Measurements from ENCODE around the gene HIVEP3.
"Not testable (repeated sequence)": the region's sequence is repeated elsewhere in the genome, so short reads cannot be mapped to it uniquely, and the experiment has no call there.

The HIVEP3 gene

DNA sequence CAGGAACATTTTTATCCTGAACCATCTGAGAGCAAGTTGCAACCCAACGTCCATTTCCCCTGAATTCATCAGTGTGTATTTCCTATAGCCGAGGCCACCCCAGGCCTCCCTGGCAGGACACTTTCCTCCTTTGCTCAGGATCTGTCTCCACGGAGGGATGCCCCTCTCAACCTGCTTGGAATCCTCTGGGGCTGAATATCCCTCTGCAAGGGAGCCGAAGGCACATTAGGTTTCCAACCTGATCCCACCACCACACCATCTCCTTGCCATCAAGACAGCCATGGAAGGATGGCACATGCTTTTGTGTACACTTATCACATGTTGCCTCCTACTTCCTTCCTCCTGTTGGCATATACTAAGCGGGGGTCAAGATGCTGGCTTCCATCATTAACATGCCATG, 359.4 kb downstream of the HIVEP3 start:
- Histone ChIP-seq H3K9me3 (ENCODE audit: control insufficient read depth, insufficient read depth, low read length) (no peaks in the 10 kb centered on the region), H3K27ac (ENCODE audit: low read depth, low read length) (no peak overlapping the region), H3K36me3 (ENCODE audit: control insufficient read depth, insufficient read depth, low read length) (no peaks in the 10 kb centered on the region), H3K4me3 (ENCODE audit: low read depth, low read length) (no peak overlapping the region), H3K4me1 (ENCODE audit: control insufficient read depth, insufficient read depth, low read length) (no peaks in the 10 kb centered on the region), H3K9ac (ENCODE audit: low read depth, low read length) (no peak overlapping the region), H3K27me3 (ENCODE audit: control insufficient read depth, insufficient read depth, low read length) (no peaks in the 10 kb centered on the region)

DNA sequence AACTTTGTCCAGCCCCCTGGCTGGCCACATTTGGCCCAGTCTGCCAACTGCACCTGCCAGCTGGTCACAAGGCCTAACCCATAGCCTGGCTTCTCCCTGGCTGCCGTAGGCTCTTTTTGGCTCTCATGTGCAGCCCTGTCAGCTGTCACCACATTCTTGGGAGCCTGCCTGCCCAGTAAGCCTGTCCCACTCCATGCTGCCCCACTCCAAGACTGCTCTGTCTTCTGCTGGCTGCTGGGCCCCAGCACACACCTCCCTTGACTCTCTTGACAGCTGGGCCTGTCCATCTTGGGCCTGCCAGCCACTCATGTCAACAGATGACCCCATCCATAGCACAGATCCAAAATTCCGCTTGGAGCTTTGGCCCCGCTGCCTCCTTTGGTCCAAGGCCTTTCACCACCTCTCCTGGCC, 360.0 kb downstream of the HIVEP3 start:
- Histone ChIP-seq H3K9ac (ENCODE audit: low read depth, low read length) (no peak overlapping the region), H3K9me3 (ENCODE audit: control insufficient read depth, insufficient read depth, low read length) (no peaks in the 10 kb centered on the region), H3K4me3 (ENCODE audit: low read depth, low read length) (no peak overlapping the region), H3K4me1 (ENCODE audit: control insufficient read depth, insufficient read depth, low read length) (no peaks in the 10 kb centered on the region), H3K27ac (ENCODE audit: low read depth, low read length) (no peak overlapping the region), H3K36me3 (ENCODE audit: control insufficient read depth, insufficient read depth, low read length) (no peaks in the 10 kb centered on the region), H3K27me3 (ENCODE audit: control insufficient read depth, insufficient read depth, low read length) (no peaks in the 10 kb centered on the region)

DNA sequence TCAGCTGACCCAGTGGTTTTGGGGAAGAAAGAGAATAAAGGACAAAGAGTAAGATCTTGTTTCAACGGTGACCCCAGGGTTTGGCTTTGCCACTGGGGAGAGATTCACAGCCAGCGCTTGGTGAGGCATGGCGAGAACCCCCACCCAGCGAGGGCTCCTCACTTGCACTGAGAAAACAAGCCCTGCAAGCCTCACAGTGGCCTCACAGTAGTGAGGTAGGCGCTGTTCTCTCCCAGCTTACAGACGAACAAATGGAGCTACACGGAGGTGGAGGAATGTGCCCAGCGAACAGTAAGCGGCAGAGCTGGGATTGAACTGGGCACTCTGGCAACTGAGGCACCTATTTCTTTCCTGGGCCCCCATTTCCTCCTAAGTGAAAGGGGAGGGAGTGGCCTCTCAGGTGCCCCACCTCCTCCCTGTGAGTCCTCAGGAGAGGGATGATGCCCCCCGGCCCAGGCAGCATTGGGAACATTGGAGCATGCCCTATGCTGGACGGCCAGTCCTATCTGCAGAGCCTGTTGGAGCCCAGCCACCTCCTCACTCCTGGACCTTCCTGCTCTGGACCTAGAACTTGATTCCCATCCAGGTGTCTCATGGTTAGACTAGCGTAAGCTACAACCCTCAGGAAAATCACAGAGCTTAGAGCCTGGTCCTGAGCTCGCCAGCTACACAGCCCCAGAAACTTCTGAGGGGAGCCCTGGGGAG, 360.8 kb downstream of the HIVEP3 start:
- Histone ChIP-seq H3K36me3 (ENCODE audit: control insufficient read depth, insufficient read depth, low read length) (no peaks in the 10 kb centered on the region), H3K27ac (ENCODE audit: low read depth, low read length) (no peak overlapping the region), H3K9me3 (ENCODE audit: control insufficient read depth, insufficient read depth, low read length) (no peaks in the 10 kb centered on the region), H3K27me3 (ENCODE audit: control insufficient read depth, insufficient read depth, low read length) (no peaks in the 10 kb centered on the region), H3K9ac (ENCODE audit: low read depth, low read length) (no peak overlapping the region), H3K4me1 (ENCODE audit: control insufficient read depth, insufficient read depth, low read length) (no peaks in the 10 kb centered on the region), H3K4me3 (ENCODE audit: low read depth, low read length) (no peak overlapping the region)

DNA sequence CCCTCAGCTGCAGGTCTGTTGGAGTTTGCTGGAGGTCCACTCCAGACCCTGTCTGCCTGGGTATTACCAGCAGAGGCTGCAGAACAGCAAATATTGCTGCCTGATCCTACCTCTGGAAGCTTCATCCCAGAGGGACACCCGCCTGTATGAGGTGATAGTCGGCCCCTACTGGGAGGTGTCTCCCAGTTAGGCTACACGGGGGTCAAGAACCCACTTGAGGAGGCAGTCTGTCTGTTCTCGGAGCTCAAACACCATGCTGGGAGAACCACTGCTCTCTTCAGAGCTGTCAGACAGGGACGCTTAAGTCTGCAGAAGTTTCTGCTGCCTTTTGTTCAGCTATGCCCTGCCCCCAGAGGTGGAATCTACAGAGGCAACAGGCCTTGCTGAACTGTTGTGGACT, 364.0 kb downstream of the HIVEP3 start:
- not testable (repeated sequence) for H3K4me3 ChIP-seq (ENCODE audit: low read depth, low read length); H3K4me1 ChIP-seq (ENCODE audit: control insufficient read depth, insufficient read depth, low read length); H3K9me3 ChIP-seq (ENCODE audit: control insufficient read depth, insufficient read depth, low read length); H3K27ac ChIP-seq (ENCODE audit: low read depth, low read length); H3K9ac ChIP-seq (ENCODE audit: low read depth, low read length); H3K36me3 ChIP-seq (ENCODE audit: control insufficient read depth, insufficient read depth, low read length); H3K27me3 ChIP-seq (ENCODE audit: control insufficient read depth, insufficient read depth, low read length)

DNA sequence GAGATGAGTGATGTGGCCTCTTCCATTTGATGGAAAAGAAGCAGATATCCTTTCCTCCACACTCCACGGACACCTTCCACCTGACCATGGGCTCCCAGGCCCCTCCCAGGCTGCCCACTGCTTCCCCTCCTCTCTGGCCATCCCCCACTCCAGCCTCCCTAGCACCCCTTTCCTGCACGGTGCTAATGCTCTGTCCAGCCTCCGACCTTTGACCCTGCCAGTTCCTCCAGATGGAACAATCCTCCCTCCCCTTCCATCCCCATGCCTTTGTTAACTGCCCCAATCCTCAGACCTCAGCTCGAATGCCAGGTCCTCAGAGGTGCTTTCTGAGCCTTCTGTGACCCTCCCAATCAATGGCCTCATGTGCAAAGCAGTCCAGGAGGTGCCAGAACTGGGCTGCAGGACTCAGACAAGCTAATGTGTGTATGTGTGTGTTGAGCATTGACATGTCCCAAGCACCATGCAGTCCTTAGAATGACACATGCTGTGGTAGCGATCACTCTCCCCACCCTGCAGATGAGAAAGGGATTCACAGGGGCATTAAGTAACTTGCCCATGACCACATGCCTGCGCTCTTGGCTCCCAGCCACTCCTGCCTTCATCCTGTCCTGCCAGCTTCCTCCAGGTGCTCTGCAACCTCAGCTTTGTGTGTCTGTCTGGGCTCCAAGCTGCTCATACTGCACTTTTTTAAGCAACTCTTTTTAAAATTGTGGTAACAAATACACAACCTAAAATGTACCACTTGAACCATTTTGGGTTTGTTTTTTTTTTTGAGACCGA, 370.8 kb downstream of the HIVEP3 start:
- H3K36me3 ChIP-seq (ENCODE audit: control insufficient read depth, insufficient read depth, low read length): no peaks in the 10 kb centered on the region

DNA sequence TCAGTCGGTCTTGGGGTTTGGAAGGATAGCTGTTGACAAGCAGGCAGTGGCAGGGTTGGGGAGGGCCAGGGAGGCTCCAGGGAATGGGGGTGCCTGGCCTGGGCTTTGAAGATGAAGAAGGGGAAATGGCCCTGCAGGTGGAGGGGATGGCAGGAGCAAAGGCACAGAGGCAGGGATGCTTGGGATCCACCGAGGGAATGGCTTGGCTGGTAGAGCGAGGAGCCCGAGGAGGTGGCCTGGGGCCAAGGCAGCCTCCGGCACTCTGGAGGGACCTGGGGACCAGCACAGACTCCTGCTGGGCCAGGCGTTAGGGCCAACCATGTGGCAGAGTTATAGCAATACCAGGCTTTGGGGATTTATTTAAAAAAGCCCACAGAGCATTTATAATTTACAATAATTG, 371.4 kb downstream of the HIVEP3 start:
- no peaks in the 10 kb centered on the region for H3K27me3 ChIP-seq (ENCODE audit: control insufficient read depth, insufficient read depth, low read length)
- H3K4me1 ChIP-seq (ENCODE audit: control insufficient read depth, insufficient read depth, low read length): no peaks in the 10 kb centered on the region
- no peak overlapping the region for H3K27ac ChIP-seq (ENCODE audit: low read depth, low read length)
- H3K9ac ChIP-seq (ENCODE audit: low read depth, low read length): no peak overlapping the region
- no peaks in the 10 kb centered on the region for H3K36me3 ChIP-seq (ENCODE audit: control insufficient read depth, insufficient read depth, low read length)
- no peak overlapping the region for H3K4me3 ChIP-seq (ENCODE audit: low read depth, low read length)
- H3K9me3 ChIP-seq (ENCODE audit: control insufficient read depth, insufficient read depth, low read length): no peaks in the 10 kb centered on the region

More for the DNA sequence above, 370.8 kb downstream of the HIVEP3 start:
- Histone ChIP-seq H3K9me3 (ENCODE audit: control insufficient read depth, insufficient read depth, low read length) (no peaks in the 10 kb centered on the region), H3K4me3 (ENCODE audit: low read depth, low read length) (no peak overlapping the region), H3K4me1 (ENCODE audit: control insufficient read depth, insufficient read depth, low read length) (no peaks in the 10 kb centered on the region), H3K9ac (ENCODE audit: low read depth, low read length) (no peak overlapping the region), H3K27me3 (ENCODE audit: control insufficient read depth, insufficient read depth, low read length) (no peaks in the 10 kb centered on the region), H3K27ac (ENCODE audit: low read depth, low read length) (no peak overlapping the region)

DNA sequence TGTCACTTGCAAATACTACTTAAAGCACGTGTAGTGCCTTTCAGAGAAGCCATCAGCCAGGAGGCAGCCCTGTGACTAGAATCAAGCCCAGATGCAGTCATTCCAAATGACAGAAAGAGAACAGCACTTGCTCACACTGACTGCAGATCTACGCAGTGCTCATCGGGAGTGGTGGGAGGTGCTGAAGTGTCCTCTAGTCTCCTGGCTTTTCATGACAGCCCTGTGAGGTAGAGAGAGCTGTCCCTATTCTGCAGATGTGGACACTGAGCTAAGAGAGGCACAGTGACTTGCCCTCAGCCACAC, 371.9 kb downstream of the HIVEP3 start:
- Histone ChIP-seq H3K4me3 (ENCODE audit: low read depth, low read length) (no peak overlapping the region), H3K27me3 (ENCODE audit: control insufficient read depth, insufficient read depth, low read length) (no peaks in the 10 kb centered on the region), H3K4me1 (ENCODE audit: control insufficient read depth, insufficient read depth, low read length) (no peaks in the 10 kb centered on the region), H3K27ac (ENCODE audit: low read depth, low read length) (no peak overlapping the region), H3K9me3 (ENCODE audit: control insufficient read depth, insufficient read depth, low read length) (no peaks in the 10 kb centered on the region), H3K36me3 (ENCODE audit: control insufficient read depth, insufficient read depth, low read length) (no peaks in the 10 kb centered on the region), H3K9ac (ENCODE audit: low read depth, low read length) (no peak overlapping the region)

DNA sequence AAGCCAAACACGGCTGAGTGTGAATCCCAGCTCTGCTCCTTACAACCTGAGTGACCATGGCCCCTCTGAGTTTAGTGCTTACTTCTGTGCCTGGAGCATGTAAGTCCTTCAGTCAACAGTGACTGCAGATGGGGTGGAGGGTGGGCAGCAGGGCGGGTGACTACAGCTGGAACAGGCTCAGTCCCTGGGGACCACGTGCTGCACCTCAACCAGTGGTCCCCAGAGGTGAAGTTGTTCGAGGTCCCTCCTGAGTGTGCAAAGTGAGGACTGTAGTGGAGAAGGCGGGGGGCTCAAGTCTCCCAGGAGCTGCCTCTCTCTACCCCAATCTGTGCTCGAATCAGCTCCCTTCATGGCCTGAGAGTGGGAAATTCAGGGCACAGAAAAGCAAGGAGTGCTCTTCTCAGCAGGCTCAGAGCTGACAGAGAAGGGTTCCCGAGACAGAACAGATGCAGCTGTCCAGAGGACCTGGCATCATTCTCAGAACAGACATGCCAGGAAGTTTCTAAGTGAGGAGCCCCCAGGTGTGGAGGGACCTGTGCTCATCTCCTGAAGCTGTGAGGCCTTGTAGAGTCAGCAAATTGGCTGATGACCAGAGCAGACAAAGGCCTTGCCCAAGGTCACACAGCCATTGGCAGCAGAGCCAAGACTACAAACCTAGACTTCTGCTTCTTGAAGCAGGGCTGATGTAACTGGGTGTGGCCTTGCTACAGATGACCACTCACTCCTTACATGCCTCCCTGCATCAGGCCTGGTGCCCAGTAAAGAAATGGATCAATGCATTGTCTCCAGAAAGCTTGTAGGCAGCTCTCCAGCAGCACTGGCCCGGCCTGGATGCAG, 372.5 kb downstream of the HIVEP3 start:
- no peak overlapping the region for H3K27ac ChIP-seq (ENCODE audit: low read depth, low read length)
- no peaks in the 10 kb centered on the region for H3K4me1 ChIP-seq (ENCODE audit: control insufficient read depth, insufficient read depth, low read length)
- no peaks in the 10 kb centered on the region for H3K27me3 ChIP-seq (ENCODE audit: control insufficient read depth, insufficient read depth, low read length)
- H3K9me3 ChIP-seq (ENCODE audit: control insufficient read depth, insufficient read depth, low read length): no peaks in the 10 kb centered on the region
- no peaks in the 10 kb centered on the region for H3K36me3 ChIP-seq (ENCODE audit: control insufficient read depth, insufficient read depth, low read length)
- H3K9ac ChIP-seq (ENCODE audit: low read depth, low read length): no peak overlapping the region
- H3K4me3 ChIP-seq (ENCODE audit: low read depth, low read length): no peak overlapping the region

DNA sequence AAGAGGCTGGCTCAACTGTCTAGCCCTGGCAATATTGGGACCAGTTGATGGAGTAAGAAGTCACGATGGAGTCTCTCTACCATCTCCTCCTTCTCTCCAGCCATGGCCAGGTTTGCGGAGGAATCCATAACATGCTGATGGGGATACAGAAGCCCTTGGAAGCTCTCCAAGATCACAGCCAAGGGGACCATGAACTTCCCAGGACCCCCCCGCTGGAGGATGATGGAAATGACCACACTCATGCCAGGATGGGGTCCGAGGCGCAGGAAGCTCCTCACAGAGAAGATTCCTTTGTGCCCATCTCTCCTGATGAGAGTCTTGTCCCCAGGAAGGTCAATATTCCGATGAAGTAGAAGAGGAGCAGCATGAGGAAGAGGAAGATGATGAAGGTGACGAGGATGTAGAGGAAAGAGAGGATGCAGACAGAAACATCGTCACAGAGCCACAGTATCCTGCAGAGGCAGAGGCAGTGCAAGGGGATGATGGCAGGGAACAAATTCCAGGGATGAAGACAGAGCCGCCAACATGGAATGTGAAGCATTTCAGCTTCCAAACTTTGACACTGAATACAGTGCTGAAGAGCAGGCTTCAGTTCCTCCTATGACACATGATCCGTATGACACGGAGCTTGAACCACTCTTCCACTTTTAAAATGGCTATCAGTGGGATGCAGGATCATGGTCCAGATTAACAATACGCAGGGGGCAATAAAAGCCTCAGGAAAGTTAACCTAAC, 376.4 kb downstream of the HIVEP3 start:
- Histone ChIP-seq H3K4me3 (ENCODE audit: low read depth, low read length) (no peak overlapping the region), H3K9me3 (ENCODE audit: control insufficient read depth, insufficient read depth, low read length) (no peaks in the 10 kb centered on the region), H3K27me3 (ENCODE audit: control insufficient read depth, insufficient read depth, low read length) (no peaks in the 10 kb centered on the region), H3K4me1 (ENCODE audit: control insufficient read depth, insufficient read depth, low read length) (no peaks in the 10 kb centered on the region), H3K9ac (ENCODE audit: low read depth, low read length) (no peak overlapping the region), H3K36me3 (ENCODE audit: control insufficient read depth, insufficient read depth, low read length) (no peaks in the 10 kb centered on the region), H3K27ac (ENCODE audit: low read depth, low read length) (no peak overlapping the region)

DNA sequence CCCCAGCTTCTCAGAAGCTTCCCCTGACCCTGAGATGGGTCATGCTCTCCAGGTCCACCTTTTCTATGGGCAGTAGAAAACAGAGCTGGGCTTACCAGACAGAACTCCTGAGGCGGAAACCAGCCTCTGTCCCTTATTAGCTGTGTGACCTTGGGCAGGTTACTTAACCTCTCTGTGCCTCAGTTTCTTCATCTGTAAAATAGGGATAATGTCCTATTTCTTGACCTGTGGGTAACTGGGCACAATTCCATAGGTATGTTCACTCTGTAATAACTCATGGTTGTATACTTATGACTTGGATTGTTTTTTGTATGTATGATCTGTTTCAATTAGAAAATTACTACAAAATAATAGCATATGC, 377.1 kb downstream of the HIVEP3 start:
- Histone ChIP-seq H3K36me3 (ENCODE audit: control insufficient read depth, insufficient read depth, low read length) (no peaks in the 10 kb centered on the region), H3K9ac (ENCODE audit: low read depth, low read length) (no peak overlapping the region), H3K4me3 (ENCODE audit: low read depth, low read length) (no peak overlapping the region), H3K4me1 (ENCODE audit: control insufficient read depth, insufficient read depth, low read length) (no peaks in the 10 kb centered on the region), H3K27ac (ENCODE audit: low read depth, low read length) (no peak overlapping the region), H3K9me3 (ENCODE audit: control insufficient read depth, insufficient read depth, low read length) (no peaks in the 10 kb centered on the region), H3K27me3 (ENCODE audit: control insufficient read depth, insufficient read depth, low read length) (no peaks in the 10 kb centered on the region)
